Left cardiac atrium (tissue), 4 donors: ENCODE results near the gene CACNA1D. TPM values are rescaled to one million over a fixed set of nuclear protein-coding genes. Genes with fewer than 3 reads are reported as not detected.
A peak's percentile ranks its signal among the peaks of the same experiment; 100 is the strongest.

Source experiments
- ATAC-seq, 2 donors: fragments of 200-7000 bp; cut with Tn5 transposase; one replicate each; pipeline ENCODE4 v1.9.1; 2020; ENCODE audit warnings: mild to moderate bottlenecking in 2 of 2, moderate library complexity in 2 of 2
- DNase-seq: peaks from one replicate; pipeline ENCODE4 v3.0.0-alpha.2; 2020
- intact Hi-C, 2 donors: fragments of 100-400 bp; cut with DNase I; formaldehyde crosslinking; loops; one replicate each; pipeline versions ENCODE4 v1.14.1 to v1.15.1; 2022 to 2023
- total RNA-seq, 2 donors: library from RNA; stranded (reverse); fragmentation: NEBNext Ultra II Directional; extraction: Animal tissue kit (Norgen Biotek cat#: 25700); gene quantifications; one replicate each; pipeline ENCODE4 v1.2.1, GENCODE V29; 2021
- donor health status: DM: no; HTN: yes; CAD: no.
- donor health status: DM: no; HTN: yes; CAD: no; lungs with severe emphysema.
- donor health status: DM: yes; HTN: yes; CAD: no.
- donor health status: Dilated cardiomyopathy.

CACNA1D gene
- total RNA-seq, 2 donors from 2014 or later = 2.4 to 6.9 TPM

GRCh38 chr3:53490459-53490968 lies 3.9 kb upstream of the CACNA1D start:
- intact Hi-C loops = loop anchor here in 1 of 2 donors (10.0 kb wide), 1 partner anchor 196 kb away; no protein-coding TSS in a partner anchor
- no peak for DNase-seq
- no peak for ATAC-seq

DNA sequence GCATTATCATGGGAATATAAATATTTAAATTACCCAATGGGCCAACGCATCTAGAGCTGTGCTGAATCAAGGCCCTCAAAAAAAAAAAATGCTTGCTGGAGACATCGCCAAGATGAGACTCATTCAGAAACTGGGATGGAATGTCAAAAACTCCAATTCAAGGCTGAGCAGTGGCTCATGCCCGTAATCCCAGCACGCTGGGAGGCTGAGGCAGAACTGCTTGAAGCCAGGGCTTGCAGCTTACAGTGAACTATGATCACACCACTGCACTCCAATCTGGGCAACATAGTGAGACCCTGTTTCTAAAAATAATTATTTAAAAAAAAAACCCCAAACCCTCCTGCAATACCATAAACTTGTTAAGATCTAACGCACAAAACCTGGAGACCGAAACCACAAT lies 3.1 kb upstream of the CACNA1D start:
- no peak for ATAC-seq
- intact Hi-C loops = loop anchor here in 1 of 2 donors (10.0 kb wide), 1 partner anchor 196 kb away; no protein-coding TSS in a partner anchor

DNA sequence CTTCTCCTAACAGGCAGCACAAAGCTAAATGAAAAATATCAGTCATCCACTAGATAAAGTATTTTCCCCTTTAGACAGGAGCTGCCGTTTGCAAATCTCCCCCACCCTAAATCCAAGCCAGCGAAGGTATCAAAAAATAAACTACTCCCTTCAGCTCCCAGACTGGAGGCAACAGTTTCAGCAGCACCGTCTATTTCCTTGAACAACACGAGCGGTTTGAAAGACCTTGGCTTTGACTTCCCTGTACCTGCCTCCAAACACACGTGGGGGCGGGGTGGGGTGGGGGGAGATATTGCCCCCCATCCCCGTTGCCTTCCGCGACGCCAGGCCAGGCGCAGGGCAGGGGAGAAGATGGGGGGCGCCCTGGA lies 832 bp upstream of the CACNA1D start:
- no peak for DNase-seq
- intact Hi-C loops = loop anchor here in 1 of 2 donors (10.0 kb wide), 1 partner anchor 199 kb away; no protein-coding TSS in a partner anchor
- ATAC-seq = no peak

More for the DNA sequence above, 3.1 kb upstream of the CACNA1D start:
- DNase-seq = no peak

DNA sequence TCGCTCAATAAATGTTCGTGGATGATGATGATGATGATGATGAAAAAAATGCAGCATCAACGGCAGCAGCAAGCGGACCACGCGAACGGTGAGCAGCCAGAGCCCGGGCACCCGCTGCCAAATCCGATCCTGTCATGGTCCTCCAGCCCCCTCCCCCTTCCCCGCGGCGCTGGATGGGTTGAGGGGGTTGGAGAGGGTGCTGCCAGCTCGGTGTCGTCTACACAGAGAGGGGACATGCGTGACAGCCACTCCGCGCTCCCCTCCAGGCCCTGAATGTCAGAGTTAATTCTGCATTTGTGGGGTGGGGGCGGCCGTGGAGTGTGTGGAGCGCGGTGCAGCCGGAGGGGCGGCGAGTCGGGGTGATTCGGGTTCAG lies 722 bp downstream of the CACNA1D start:
- DNase-seq (no peak), ATAC-seq (peak in 1 of 2 donors; percentile 9)
- intact Hi-C loops = loop anchor here in 1 of 2 donors (10.0 kb wide), 1 partner anchor 200 kb away; no protein-coding TSS in a partner anchor

GRCh38 chr3:53495520-53496391 lies 1.3 kb downstream of the CACNA1D start:
- ATAC-seq (peak; percentile 54 to 60), DNase-seq (peak; percentile 24)
- intact Hi-C loops = loop anchor here in 1 of 2 donors (10.0 kb wide), 1 partner anchor 201 kb away; no protein-coding TSS in a partner anchor

GRCh38 chr3:53496392-53496670 lies 1.9 kb downstream of the CACNA1D start:
- DNase-seq = no peak
- intact Hi-C loops = loop anchor here in 1 of 2 donors (10.0 kb wide), 1 partner anchor 202 kb away; no protein-coding TSS in a partner anchor
- no peak for ATAC-seq

DNA sequence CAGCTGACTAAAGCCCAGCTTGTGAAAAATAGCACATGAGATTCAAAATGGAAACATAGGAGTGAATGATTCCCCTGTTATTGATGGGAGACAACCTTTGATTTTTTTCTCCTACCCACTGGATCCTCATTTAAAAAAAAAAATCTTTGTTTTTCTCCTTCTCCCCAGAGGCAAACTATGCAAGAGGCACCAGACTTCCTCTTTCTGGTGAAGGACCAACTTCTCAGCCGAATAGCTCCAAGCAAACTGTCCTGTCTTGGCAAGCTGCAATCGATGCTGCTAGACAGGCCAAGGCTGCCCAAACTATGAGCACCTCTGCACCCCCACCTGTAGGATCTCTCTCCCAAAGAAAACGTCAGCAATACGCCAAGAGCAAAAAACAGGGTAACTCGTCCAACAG lies 2.6 kb downstream of the CACNA1D start:
- intact Hi-C loops = loop anchor here in 1 of 2 donors (10.0 kb wide), 1 partner anchor 202 kb away; no protein-coding TSS in a partner anchor
- DNase-seq (no peak), ATAC-seq (no peak)

- ATAC-seq = no peak
- DNase-seq = no peak
- intact Hi-C loops = loop anchor here in 1 of 2 donors (10.0 kb wide), 1 partner anchor 204 kb away; no protein-coding TSS in a partner anchor
Measured at GRCh38 chr3:53498806-53499641, 4.6 kb downstream of the CACNA1D start.

- no peak for ATAC-seq
- intact Hi-C loops = no loop called here
- DNase-seq = no peak
Measured at GRCh38 chr3:53500165-53500777, 5.9 kb downstream of the CACNA1D start.

GRCh38 chr3:53501178-53501577 lies 6.8 kb downstream of the CACNA1D start:
- intact Hi-C loops = no loop called here

DNA sequence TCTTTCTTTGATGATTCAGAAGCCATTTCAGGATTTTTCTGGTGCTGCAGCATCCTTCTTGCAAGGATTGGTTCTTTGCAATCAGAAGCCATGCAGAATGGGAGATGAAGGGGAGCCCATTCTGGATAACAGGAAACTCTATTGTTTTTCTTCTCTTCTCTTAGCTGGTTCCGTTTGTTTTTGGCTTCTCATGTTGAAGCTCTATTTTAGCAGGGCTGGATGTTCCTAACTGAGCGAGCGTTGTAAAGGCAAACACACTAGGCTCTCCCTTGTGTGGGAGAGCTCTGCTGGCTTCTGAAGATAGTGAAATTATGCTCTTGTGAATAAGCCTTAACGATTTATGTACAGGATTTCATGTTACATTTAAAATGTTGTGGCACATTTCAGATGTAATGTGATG lies 8.3 kb downstream of the CACNA1D start:
- intact Hi-C loops = no loop called here
- DNase-seq (no peak), ATAC-seq (no peak)

More at GRCh38 chr3:53501178-53501577, 6.8 kb downstream of the CACNA1D start:
- DNase-seq (no peak), ATAC-seq (no peak)

DNA sequence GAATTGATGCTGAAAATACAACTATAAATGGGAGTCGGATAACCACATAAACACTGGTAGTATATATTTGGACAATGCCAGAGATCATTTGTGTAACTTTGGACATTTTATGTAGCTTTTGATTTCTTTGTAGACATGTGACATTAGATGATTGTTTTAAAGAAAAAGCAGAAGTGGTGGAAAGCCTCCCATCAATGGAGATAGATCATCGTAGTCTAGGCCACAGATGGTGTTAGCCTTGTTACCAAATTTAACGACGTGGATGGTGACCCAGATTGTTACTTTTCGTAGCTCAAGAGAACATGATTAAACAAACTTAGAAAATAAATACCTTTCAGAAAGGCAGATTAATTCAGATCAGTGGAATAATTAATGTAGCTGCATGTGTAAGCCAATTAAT lies 8.8 kb downstream of the CACNA1D start:
- ATAC-seq (no peak), DNase-seq (no peak)
- intact Hi-C loops = no loop called here

- ATAC-seq = no peak
- intact Hi-C loops = no loop called here
Measured at GRCh38 chr3:53506110-53506762, 11.8 kb downstream of the CACNA1D start.

DNA sequence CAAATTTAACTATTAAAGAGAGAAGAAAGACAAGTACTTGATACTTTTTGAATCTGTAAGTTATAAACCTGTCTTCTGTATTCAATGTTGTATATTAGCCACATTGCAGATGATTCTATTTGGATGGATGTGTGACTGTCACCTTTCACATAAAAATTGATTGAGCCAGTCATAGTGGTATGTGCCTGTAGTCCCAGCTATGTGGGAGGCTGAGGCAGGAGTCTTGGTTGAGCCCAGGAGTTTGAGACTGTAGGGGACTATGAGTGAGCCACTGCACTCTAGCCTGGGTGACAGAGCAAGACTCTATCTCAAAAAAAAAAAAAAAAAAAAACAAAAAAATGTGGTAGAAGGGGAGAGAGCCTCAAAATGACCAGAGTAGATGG lies 12.3 kb downstream of the CACNA1D start:
- ATAC-seq = no peak

More at GRCh38 chr3:53506110-53506762, 11.8 kb downstream of the CACNA1D start:
- no peak for DNase-seq

DNA sequence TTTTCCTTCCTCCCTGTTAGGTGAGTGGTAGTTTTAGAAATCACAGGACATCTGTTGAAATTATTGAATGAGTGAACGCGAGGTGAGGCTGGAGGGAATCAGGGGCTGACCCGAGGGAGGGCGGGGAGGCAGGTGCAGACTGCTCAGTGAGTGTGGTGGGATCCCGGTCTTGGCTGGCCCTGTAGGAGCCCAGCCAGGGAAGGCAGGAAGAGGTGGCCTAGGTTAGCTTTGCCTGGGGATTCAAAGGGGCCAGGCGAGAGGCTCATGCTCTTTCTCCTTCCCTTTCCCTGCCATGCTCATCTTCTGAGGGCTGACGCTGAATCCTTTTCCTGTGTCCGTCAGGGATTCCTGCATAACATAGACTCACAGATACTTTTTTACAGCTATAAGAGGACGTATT lies 15.1 kb downstream of the CACNA1D start:
- intact Hi-C loops = no loop called here
- DNase-seq (no peak), ATAC-seq (no peak)

More for the DNA sequence above, 12.3 kb downstream of the CACNA1D start:
- intact Hi-C loops = no loop called here
- no peak for DNase-seq

DNA sequence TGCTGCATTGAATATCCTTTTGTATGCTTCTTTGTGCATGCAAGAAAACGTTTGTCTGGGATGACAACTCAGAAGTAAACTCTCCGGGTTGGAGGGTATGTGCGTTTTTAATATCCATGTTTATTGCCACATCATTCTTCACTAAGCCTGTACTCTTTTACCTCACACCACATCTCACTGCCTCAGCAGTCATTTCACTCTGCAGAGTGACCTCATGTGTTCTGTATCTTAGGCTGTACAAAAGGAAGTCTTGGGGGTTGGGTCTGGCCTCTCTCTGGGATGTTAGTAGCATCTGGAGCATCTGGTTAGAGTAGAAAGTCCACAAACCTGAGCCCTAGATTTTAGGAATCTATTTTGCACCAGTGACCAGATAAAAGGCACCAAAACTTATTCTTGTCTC lies 16.1 kb downstream of the CACNA1D start:
- no peak for ATAC-seq
- intact Hi-C loops = no loop called here
- no peak for DNase-seq

DNA sequence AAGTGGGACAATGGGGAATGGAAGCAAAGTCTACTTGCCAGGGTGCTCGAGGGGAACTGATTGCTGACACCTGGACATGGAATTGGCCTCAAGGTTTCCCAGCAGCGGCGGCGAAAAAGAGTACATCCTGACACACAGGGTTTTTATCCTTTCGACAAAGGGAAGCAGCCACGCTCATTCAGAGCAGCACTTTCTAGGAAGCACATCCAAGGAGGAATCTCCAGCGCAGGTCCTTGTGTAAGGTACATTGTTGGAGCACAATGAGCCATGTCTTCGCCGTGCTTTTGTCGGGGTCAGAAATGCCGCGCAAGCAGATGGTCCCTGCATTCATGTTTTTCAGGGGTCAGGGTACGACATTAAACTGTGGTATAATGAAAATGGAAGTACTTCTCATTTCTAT lies 16.8 kb downstream of the CACNA1D start:
- DNase-seq = no peak
- no peak for ATAC-seq
- intact Hi-C loops = no loop called here

- no peak for ATAC-seq
- intact Hi-C loops = no loop called here
- DNase-seq = no peak
Measured at GRCh38 chr3:53513556-53514190, 19.3 kb downstream of the CACNA1D start.
